LNCAP (cell line): ENCODE measurements around the gene SMOC1.

Experiments used
- TF ChIP-seq, protein P1 (sequence below): fragments of 450-650 bp; IDR thresholded peaks from 2 replicates; pipeline ENCODE4 v1.5.1; 2017; ENCODE audit warnings: mild to moderate bottlenecking

The SMOC1 gene

GRCh38 chr14:69891422-69891821 is 12.2 kb downstream of the SMOC1 start:
- TF ChIP-seq, protein P1, sequence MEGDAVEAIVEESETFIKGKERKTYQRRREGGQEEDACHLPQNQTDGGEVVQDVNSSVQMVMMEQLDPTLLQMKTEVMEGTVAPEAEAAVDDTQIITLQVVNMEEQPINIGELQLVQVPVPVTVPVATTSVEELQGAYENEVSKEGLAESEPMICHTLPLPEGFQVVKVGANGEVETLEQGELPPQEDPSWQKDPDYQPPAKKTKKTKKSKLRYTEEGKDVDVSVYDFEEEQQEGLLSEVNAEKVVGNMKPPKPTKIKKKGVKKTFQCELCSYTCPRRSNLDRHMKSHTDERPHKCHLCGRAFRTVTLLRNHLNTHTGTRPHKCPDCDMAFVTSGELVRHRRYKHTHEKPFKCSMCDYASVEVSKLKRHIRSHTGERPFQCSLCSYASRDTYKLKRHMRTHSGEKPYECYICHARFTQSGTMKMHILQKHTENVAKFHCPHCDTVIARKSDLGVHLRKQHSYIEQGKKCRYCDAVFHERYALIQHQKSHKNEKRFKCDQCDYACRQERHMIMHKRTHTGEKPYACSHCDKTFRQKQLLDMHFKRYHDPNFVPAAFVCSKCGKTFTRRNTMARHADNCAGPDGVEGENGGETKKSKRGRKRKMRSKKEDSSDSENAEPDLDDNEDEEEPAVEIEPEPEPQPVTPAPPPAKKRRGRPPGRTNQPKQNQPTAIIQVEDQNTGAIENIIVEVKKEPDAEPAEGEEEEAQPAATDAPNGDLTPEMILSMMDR, result no peak

GRCh38 chr14:69895109-69895508 is 15.9 kb downstream of the SMOC1 start:
- TF ChIP-seq, protein P1, result no peak

- TF ChIP-seq, protein P1, result no peak
Measured at GRCh38 chr14:69896080-69896479, 16.9 kb downstream of the SMOC1 start.

- TF ChIP-seq, protein P1, result no peak
Measured at GRCh38 chr14:69896972-69897371, 17.8 kb downstream of the SMOC1 start.

DNA sequence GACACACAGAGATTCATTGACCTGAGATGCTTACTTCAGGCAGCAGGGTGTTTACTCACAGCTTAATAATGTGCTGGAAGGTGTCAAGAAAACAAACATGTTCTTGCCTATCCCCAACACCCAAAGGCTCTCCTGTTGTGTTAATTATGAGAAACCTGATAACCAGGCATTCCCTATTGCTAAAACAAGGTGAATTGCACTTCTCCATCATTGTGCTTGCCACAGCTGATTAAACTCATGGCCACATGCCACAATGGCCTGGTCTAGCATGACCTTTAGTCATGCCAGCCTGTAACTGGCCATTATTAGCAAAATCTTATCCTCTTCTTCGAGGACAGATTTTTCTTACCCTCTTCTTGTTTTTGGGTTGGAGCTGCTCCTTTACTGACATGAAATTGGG is 21.4 kb downstream of the SMOC1 start:
- TF ChIP-seq, protein P1, result no peak

DNA sequence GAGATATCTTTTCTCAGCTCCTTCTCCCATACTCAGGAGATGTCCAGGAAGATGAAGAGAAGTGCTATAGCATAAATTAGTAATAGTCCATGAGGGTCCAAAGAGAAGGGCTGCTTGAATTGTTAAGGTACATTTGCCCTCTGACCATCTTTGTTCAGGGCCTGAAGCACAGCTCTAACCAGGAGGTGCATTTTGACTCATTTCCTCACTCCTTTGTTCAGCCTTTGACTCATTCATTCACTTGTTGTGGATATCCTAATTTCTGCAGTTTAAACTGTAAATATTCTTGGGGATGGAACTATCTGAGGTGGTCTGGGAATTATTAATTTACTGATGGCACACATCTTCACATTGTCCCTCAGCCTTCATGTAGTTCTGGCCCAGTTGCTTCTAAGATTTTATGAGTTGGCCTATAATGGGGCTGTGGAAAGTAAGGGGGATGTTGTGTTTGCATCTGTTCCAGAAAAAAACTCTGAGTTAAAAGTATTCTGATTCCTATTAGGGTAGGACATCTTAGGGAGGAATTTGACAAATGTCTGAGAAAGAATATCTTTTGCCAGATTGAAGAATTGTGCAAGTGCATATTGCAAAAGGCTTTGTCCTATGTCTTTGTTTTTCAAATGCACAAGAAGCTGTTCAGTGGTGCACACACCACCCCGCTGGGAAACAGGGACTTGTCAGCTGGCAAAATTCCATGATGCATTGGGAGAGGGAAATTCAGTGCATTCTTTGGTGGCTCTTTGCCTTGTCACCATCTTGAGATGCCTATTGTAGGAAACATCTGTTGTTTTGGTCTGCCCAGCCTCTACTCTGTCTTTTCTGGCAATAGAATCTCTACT is 22.1 kb downstream of the SMOC1 start:
- TF ChIP-seq, protein P1, result no peak

- TF ChIP-seq, protein P1, result no peak
Measured at GRCh38 chr14:69904246-69904645, 25.0 kb downstream of the SMOC1 start.

DNA sequence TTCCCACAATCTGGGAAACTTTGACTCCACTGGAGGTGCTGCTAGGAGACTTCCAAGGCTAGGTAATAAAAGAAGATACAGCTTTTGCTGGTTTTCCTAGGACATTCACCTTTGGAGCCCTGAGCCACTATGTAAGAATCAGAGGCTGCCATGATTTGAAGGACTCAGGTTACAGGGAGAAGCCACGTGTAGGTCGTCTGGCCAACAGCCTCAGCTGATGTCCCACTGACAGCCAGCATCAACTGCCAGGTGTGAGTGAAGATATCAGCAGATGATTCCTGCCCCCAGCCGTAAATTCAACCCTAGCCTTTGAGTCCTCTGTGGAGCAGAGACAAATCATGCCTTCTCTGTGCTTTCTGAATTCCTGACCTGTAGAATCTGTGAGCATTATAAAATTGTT is 27.0 kb downstream of the SMOC1 start:
- TF ChIP-seq, protein P1, result no peak
